Measurements from ENCODE around the gene PTTG1IP. TPM values are rescaled to one million over a fixed set of nuclear protein-coding genes. Genes with fewer than 3 reads are reported as not detected.
"Not testable (repeated sequence)": the region's sequence is repeated elsewhere in the genome, so short reads cannot be mapped to it uniquely, and the experiment has no call there.

Gene PTTG1IP
- polyA plus RNA-seq, 3 donors: 279 to 290 (median 279) TPM

DNA sequence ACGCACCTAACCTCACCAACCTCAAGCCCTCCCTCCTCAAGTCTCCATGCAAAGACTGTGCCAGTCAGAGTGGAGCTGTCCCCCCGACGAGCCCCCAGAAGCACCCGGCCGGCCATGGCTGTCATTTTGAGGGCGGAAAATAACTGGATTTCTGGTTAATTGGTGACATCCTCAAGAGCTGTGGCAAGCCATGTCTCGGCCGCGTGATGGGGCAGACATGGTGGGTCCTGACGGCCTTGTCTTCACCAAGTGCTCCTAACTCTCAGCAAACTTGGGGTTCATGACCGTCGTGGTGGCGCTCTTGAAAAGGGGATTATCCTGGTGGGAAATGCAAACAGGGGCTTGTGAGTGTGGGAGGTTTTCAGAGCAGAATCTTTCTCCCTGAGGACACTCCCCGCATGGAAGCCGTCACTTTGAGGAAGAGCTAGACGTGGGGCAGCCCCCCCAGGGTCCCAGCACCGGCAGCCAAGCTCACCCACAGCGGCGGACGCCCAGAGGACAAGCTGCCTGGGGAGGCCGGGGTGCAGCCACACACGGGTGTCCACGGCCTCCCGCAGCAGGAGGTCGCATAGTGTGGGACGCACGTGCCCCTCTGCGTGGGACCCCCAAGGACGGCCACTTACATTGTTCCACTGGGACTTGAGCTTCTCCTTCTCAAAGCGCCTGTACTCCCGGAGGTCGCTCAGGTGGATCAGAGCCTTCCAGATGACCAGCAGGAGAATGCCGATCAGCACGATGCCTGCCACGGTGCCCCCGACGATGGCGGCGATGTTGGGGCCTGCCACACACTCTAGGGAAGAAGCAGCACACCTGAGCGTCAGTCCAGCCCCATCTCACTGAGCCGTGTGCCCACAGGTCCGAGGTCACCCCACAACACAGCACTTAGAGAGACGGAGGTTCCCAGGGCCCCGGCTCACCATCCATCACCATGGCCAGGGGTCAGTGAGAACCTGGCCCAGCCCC, 12.9 kb upstream of the PTTG1IP start:
- DNase-seq: no peak

GRCh38 chr21:44885615-44886014, 12.1 kb upstream of the PTTG1IP start:
- no peak for DNase-seq

DNA sequence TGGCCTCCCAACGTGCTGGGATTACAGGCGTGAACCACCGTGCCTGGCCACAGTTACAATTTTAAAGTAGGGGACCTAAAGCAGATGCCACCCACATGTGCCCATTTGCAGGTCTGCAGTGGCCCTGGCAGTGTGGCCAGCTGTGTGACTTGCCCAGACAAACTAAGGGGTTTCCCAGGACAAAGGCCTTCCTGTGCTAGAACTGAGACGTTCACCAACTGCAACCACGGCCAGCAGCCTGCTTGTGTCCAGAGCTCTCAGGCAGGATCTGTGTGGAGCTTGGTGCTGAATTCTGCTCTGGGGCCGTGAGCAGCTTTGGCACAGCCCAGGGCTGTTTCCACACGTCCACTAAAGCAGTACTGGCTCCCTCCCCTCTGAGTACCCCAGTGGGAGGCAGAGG, 10.6 kb upstream of the PTTG1IP start:
- no peak for DNase-seq

DNA sequence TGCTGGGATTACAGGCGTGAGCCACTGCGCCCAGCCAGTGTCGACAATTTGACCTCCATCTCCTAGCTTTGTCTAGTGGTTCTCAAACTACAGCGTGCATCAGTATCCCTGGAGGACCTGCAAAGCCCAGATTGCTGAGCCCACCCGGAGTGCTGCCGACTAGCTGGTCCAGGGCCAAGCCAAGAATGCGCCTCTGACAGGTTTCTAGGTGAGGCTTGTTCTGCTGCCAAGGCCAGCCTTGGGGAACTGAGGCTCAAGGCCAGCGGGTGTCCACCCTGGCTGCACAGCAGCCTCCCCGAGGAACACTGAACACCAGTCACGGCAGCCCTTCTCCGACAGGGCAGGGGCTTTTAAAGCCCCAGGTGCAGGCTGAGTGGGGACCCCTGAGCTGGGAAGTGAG, 9.8 kb upstream of the PTTG1IP start:
- DNase-seq: no peak

DNA sequence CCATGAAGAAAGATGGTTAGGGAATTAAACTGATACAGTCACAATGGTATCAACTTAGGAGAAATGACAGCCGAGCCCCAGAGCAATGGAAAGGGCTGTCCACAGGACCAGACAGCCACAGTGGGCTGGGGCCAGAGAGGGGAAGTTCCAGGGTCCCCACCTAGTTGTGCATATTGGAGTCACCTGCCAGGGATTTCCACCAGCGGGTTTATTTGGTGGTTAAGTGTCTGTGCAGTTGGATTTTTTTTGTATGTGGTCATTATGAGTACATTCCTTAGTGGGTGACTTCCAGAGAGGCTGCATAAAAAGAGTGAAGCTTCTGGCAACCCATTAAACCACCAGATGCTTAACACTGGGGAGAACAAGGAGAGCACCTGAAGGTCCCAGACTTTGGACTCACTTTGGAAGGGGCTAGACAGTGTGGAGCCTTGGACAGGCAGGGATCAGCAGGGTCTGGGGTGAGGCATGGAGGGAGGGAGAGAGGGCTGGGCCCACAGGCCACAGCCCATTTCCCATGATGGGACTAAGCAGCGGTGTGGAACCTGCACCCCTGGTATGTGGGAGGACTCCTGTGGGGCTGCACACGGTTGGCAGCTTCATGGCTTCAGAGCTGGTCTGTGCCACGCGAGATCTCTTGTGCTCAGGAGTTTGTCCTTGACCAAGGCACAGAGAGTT, 7.8 kb upstream of the PTTG1IP start:
- peak; percentile 26 for DNase-seq

- DNase-seq: no peak
Observed at GRCh38 chr21:44880405-44881197, 7.1 kb upstream of the PTTG1IP start.

GRCh38 chr21:44879238-44879637, 5.7 kb upstream of the PTTG1IP start:
- DNase-seq: not testable (repeated sequence)

- DNase-seq: no peak
Observed at GRCh38 chr21:44878053-44878982, 4.8 kb upstream of the PTTG1IP start.

GRCh38 chr21:44876849-44877575, 3.5 kb upstream of the PTTG1IP start:
- no peak for DNase-seq

DNA sequence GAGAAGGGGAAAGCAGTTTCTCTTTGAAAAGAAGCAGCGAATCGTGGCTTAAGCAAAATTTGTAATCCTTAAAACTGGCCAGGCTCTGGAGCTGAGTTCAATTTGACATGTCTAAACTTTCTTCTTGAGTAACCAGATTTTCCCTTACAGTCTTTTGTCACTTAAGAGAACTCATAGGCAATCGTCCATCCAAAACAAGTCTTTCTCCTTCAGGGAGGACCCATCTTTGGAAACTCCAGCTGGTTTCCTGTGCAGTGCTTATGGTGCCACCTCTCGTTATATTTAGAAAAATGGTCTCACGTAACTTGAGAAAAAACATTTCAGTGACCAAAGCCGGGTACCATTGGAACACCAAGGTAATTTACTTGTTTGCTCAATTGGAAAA, 1.8 kb upstream of the PTTG1IP start:
- DNase-seq: no peak

- peak; percentile 26 for DNase-seq
Observed at GRCh38 chr21:44874497-44875315, 1.2 kb upstream of the PTTG1IP start.

- no peak for DNase-seq
Observed at GRCh38 chr21:44874240-44874496, 678 bp upstream of the PTTG1IP start.

GRCh38 chr21:44872649-44873355, 688 bp downstream of the PTTG1IP start:
- DNase-seq: peak; percentile 47

- DNase-seq: no peak
Observed at GRCh38 chr21:44872323-44872648, 1.2 kb downstream of the PTTG1IP start.

GRCh38 chr21:44871576-44872269, 1.8 kb downstream of the PTTG1IP start:
- no peak for DNase-seq

DNA sequence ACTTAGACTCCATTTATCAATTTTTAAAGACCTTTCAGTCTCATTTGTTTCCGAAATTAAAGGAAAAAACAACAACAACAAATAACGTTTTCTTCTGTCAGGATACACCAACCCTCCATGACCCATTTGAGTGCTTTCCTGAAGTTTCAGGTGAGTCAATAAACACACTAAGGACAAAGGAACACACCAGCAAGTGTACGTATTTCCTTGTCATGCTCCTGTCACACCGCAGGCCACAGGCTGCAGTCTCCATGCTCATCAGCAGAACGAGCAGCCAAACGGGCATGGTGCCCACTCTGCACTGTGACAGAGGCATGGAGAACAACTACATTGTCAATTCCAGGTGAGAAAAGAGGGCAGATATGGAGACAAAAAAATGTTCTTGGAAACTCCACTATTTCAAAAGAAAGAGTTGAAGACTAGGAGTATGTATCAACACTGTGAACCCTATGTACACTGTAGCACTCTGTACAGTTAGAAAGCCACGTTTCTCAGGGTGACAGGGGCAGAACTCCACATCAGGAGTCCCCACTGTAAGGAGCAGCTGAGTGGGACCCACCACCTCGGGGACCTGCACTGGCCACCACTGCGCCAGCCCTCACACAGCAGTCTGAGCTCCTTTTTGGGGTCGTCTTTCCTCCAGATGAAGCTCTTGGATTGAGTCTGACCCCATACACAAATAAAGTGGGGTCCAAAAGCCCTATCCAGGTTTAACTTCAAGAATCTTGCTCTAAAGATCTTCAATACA, 2.6 kb downstream of the PTTG1IP start:
- DNase-seq: no peak

- no peak for DNase-seq
Observed at GRCh38 chr21:44869781-44870747, 3.4 kb downstream of the PTTG1IP start.

All from renal pelvis (tissue), 4 donors.